KMS-11 (cell line): ENCODE results near the gene ARG2.

ENCODE experiments used
- H2AFZ ChIP-seq: fragments of 200-600 bp; sonication (generic); 2 replicates; pipeline ENCODE4 v1.6.1; 2016; ENCODE audit warnings: antibody characterized with exemption, mixed run types, low read depth
- H3K27ac ChIP-seq: fragments of 200-600 bp; sonication (generic); 2 replicates; pipeline ENCODE4 v1.6.1; 2016; ENCODE audit warnings: mild to moderate bottlenecking, mixed run types
- H3K27me3 ChIP-seq: fragments of 200-600 bp; sonication (generic); 2 replicates; pipeline ENCODE4 v1.6.1; 2017; ENCODE audit warnings: mild to moderate bottlenecking, low read depth, mixed run types, moderate library complexity; ENCODE audit not compliant: insufficient read depth
- H3K36me3 ChIP-seq: fragments of 200-600 bp; sonication (generic); 2 replicates; pipeline ENCODE4 v1.6.1; 2017; ENCODE audit warnings: mild to moderate bottlenecking, mixed run types; ENCODE audit not compliant: insufficient read depth
- H3K4me1 ChIP-seq: fragments of 200-600 bp; sonication (generic); 2 replicates; pipeline ENCODE4 v1.6.1; 2016; ENCODE audit warnings: mild to moderate bottlenecking, low read depth, mixed run types; ENCODE audit not compliant: poor library complexity, severe bottlenecking
- H3K4me2 ChIP-seq: fragments of 200-600 bp; sonication (generic); 2 replicates; pipeline ENCODE4 v1.7.0; 2016; ENCODE audit warnings: mild to moderate bottlenecking, mixed run types
- H3K4me3 ChIP-seq: fragments of 200-600 bp; sonication (generic); IDR thresholded peaks from 2 replicates; pipeline ENCODE4 v1.6.1; 2017; ENCODE audit warnings: low read depth, low read length, mixed read lengths; ENCODE audit not compliant: insufficient read depth
- H3K79me2 ChIP-seq: fragments of 200-600 bp; sonication (generic); 2 replicates; pipeline ENCODE4 v1.6.1; 2016; ENCODE audit warnings: low read depth, mixed run types; ENCODE audit not compliant: insufficient read depth
- H3K9ac ChIP-seq: fragments of 200-600 bp; sonication (generic); 2 replicates; pipeline ENCODE4 v1.6.1; 2016; ENCODE audit warnings: mild to moderate bottlenecking, mixed run types
- H4K20me1 ChIP-seq: fragments of 200-600 bp; sonication (generic); 2 replicates; pipeline ENCODE4 v1.6.1; 2016; ENCODE audit warnings: mild to moderate bottlenecking, mixed run types; ENCODE audit not compliant: insufficient read depth
- TF ChIP-seq, protein P1 (sequence below): fragments of 200-600 bp; sonication (generic); conservative IDR thresholded peaks from 2 replicates; pipeline ENCODE4 v1.6.1; 2017; ENCODE audit warnings: low read depth, mild to moderate bottlenecking, antibody characterized with exemption, low read length, moderate library complexity, mixed read lengths

The ARG2 gene

DNA sequence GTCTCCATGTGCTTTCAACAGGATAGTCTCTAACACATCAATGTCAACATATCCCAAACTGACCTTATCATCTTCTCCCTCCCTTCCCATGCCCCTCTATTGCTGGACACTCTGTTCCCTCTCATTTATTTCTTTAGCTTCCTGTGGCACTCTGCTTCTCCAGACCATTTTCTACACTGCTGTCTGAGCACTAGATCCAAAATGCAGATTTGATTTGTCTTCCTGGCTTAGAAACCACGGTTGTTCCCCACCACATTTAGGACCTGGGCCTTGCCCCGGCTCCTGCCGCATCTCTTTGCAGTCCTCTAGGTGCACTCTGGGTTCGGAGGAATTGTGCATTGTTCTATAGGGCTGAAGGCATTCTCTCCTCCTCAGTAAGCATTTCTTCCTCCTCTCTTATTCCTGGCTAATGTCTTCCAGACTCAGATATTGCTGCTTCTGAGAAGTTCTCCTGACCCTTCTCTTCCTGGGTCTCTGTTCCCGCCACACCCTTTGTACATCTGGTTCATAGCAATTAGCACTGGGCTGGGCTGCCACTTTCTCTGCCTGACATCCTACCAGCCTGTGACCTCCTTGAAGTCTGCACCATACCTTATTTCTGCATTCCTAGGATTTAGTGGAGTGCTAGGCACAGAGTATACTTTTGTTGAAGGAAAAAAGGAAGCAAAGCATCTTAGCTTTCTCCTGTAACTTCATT lies 13.9 kb downstream of the ARG2 start:
- H3K27ac ChIP-seq: no peak overlapping the region
- H3K4me3 ChIP-seq: no peak overlapping the region
- H3K4me1 ChIP-seq: peaks cover 15% of the 10 kb centered on the region
- H3K9ac ChIP-seq: no peak overlapping the region
- H4K20me1 ChIP-seq: no peaks in the 10 kb centered on the region
- TF ChIP-seq, protein P1, sequence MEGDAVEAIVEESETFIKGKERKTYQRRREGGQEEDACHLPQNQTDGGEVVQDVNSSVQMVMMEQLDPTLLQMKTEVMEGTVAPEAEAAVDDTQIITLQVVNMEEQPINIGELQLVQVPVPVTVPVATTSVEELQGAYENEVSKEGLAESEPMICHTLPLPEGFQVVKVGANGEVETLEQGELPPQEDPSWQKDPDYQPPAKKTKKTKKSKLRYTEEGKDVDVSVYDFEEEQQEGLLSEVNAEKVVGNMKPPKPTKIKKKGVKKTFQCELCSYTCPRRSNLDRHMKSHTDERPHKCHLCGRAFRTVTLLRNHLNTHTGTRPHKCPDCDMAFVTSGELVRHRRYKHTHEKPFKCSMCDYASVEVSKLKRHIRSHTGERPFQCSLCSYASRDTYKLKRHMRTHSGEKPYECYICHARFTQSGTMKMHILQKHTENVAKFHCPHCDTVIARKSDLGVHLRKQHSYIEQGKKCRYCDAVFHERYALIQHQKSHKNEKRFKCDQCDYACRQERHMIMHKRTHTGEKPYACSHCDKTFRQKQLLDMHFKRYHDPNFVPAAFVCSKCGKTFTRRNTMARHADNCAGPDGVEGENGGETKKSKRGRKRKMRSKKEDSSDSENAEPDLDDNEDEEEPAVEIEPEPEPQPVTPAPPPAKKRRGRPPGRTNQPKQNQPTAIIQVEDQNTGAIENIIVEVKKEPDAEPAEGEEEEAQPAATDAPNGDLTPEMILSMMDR: no peak
- no peaks in the 10 kb centered on the region for H3K36me3 ChIP-seq
- H3K4me2 ChIP-seq: no peak overlapping the region
- H2AFZ ChIP-seq: no peak overlapping the region
- no peaks in the 10 kb centered on the region for H3K27me3 ChIP-seq
- H3K79me2 ChIP-seq: no peaks in the 10 kb centered on the region

- TF ChIP-seq, protein P1: no peak
- Histone ChIP-seq H3K36me3 (no peaks in the 10 kb centered on the region), H3K27me3 (no peaks in the 10 kb centered on the region), H3K4me3 (no peak overlapping the region), H2AFZ (no peak overlapping the region), H3K4me2 (0 out of 2 replicates have a peak overlapping the region, but pooled peaks have one; percentile 13), H3K79me2 (no peaks in the 10 kb centered on the region), H3K9ac (no peak overlapping the region), H3K27ac (no peak overlapping the region), H4K20me1 (no peaks in the 10 kb centered on the region), H3K4me1 (peaks cover 22% of the 10 kb centered on the region)
Measured at GRCh38 chr14:67636361-67636919, 16.7 kb downstream of the ARG2 start.

- Histone ChIP-seq H3K79me2 (no peaks in the 10 kb centered on the region), H3K4me1 (peaks cover 44% of the 10 kb centered on the region), H3K27me3 (no peaks in the 10 kb centered on the region), H3K36me3 (no peaks in the 10 kb centered on the region), H3K4me2 (no peak overlapping the region), H2AFZ (no peak overlapping the region), H3K4me3 (no peak overlapping the region), H4K20me1 (no peaks in the 10 kb centered on the region), H3K9ac (no peak overlapping the region), H3K27ac (no peak overlapping the region)
- TF ChIP-seq, protein P1: no peak
Measured at GRCh38 chr14:67638642-67639041, 18.9 kb downstream of the ARG2 start.

DNA sequence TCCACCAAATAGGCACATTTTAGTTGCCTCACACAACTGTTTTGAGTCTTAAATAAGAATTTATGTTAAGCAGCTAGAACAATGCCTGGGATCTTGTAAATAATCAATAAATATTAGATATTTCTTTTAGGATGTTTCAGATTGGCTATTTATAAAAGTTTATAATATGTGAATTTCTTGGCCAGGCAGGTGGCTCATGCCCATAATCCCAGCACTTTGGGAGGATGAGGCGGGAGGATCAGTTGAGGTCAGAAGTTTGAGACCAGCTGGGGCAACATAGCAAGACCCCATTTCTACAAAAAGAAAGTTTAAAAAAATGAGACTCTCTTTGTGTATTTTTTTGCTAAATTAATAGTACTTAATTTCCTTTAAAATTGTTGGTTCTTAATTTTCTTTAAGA lies 21.8 kb downstream of the ARG2 start:
- peaks cover 53% of the 10 kb centered on the region for H3K4me1 ChIP-seq
- H2AFZ ChIP-seq: no peak overlapping the region
- no peak overlapping the region for H3K27ac ChIP-seq
- H3K9ac ChIP-seq: no peak overlapping the region
- H3K4me3 ChIP-seq: no peak overlapping the region
- H3K4me2 ChIP-seq: peak overlapping the region; percentile 40
- no peaks in the 10 kb centered on the region for H3K27me3 ChIP-seq
- no peaks in the 10 kb centered on the region for H3K36me3 ChIP-seq
- H3K79me2 ChIP-seq: no peaks in the 10 kb centered on the region
- H4K20me1 ChIP-seq: no peaks in the 10 kb centered on the region
- TF ChIP-seq, protein P1: no peak
